Inflammatory macrophage (primary cell): ENCODE data around the gene PPP6R3.
"Not testable (repeated sequence)": the region's sequence is repeated elsewhere in the genome, so short reads cannot be mapped to it uniquely, and the experiment has no call there.

Experiments used
- DNase-seq, 2 donors: peaks; one replicate each; pipeline ENCODE4 v3.0.0-alpha.2; 2020 to 2022

Gene PPP6R3

GRCh38 chr11:68528630-68529029, 68.1 kb downstream of the PPP6R3 start:
- peak in 1 of 2 donors; percentile 16 for DNase-seq

DNA sequence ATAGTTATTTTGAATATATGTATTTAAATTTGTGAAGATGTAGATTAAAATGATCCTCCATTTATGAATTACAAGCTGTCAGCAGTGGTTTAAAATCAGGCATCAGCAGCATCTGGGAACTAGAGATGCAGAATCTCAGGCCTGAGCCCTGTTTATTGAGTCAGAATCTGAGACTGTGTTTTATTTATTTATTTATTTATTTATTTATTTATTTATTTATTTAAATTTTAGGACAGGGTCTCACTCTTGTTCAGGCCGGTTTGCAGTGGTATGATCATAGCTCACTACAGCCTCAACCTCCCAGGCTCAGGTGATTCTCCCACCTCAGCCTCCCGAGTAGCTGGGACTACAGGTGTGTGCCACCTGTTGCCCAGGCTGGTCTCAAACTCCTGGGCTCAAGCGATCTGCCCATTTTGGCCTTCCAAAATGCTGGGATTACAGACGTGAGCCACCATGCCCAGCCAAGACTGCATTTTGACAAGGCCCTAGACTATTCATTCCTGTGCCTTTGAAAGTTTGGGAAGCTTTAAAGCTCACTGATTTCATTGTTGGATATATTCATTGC, 70.7 kb downstream of the PPP6R3 start:
- no peak for DNase-seq

DNA sequence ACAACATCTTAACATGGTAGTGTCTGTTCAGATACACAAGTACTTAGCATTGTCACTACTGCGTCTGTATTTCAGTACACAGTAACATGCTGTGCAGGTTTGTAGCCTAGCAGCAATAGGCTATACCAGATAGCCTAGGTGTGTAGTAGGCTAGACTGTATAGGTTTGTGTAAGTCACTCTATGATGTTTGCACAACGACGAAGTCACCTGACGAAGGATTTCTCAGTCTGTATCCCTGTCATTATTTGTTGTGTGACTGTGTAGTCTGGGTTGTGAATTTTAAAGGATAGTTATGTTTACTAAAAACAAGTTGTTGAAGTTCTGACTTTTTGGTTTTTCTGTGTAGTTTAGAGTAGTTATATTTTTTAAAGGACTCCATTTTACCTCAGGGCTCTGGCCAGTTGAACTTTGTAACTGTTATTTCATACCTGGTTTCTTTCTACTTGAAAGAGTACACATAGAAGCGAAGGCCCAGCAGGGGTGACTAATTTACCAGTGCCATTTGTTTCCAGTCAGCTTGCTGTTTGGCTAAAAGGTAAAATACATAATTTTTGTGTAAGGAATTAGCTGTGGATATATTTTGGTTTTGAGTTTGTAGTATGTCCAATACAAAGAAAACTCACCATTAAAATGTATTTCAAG, 72.3 kb downstream of the PPP6R3 start:
- no peak for DNase-seq

- no peak for DNase-seq
Measured at GRCh38 chr11:68533945-68534344, 73.4 kb downstream of the PPP6R3 start.

DNA sequence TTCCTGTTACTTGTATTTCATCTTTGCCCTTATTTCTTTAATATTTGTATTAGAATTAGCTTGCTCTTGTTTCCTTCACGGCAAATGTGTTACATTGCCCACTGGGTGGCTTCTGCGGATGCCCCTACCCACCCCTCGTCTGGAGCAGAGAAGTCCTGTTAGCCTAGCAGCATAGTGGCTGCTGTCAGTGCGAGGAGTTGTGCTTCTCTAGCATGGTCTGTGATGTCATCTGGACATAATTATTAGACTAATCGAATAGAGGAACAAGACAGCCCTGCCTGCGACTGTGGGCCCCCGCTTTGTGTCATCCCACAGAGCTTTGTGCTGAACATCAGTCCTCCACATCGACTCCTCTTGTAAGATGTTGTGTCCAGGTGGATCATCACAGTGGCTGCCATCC, 74.5 kb downstream of the PPP6R3 start:
- DNase-seq: no peak

- DNase-seq: no peak
Measured at GRCh38 chr11:68536706-68537105, 76.2 kb downstream of the PPP6R3 start.

- no peak for DNase-seq
Measured at GRCh38 chr11:68538025-68538424, 77.5 kb downstream of the PPP6R3 start.

GRCh38 chr11:68539395-68539794, 78.8 kb downstream of the PPP6R3 start:
- no peak for DNase-seq

DNA sequence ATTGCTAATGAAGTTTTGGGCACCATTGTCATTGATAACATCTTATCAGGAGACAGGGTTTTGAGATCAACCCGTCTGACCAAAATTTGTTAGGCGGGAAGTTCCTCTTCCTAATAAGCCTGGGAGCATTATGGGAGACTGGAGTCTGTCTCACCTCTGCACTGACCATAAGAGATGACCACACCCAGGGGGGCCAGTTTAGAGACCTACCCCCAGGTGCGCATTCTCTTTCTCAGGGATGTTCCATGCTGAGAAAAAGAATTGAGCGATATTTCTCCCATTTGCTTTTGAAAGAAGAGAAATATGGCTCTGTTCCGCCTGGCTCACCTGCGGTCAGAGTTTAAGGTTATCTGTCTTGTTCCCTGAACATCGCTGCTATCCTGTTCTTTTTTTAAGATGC, 80.0 kb downstream of the PPP6R3 start:
- DNase-seq: not testable (repeated sequence)

- DNase-seq: peak; percentile 43 to 62
Measured at GRCh38 chr11:68541116-68541515, 80.6 kb downstream of the PPP6R3 start.

DNA sequence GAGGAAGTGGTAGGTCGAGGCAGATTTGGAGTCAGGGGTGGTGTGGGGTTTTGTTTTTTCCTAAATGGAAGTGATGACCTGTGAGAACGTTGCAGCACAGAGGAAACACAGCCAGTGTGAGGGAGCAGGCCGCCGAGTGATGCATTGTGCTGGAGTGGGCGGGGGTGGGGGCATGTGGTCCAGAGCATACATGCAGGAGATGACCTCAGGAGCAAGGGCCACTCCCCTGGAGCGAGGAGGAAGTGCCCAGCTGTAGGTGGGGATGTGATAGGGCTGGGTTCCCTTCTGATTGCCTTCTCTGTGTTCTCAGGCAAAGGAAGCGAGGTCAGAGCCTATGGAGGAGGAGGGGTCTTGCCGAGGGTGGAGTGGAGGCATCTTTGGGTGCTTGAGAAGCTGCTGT, 81.4 kb downstream of the PPP6R3 start:
- DNase-seq: peak; percentile 76 to 94

DNA sequence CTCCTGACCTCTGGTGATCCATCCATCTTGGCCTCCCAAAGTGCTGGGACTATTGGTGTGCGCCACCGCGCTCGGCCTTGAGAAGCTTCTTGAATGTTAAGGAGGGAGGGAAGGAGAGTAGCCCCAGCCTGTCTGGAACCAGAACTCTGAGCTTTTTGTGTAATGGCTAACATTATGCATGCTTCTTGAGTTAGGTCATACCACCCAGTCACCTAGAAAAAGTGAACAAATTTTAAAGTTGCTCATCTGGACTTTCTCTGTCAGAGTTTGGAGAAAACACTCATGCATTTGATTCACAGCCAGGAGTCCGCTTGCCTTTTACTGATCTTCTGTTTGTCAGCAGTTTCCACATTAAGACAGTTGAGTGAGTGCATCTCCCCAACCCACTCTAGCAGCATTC, 82.1 kb downstream of the PPP6R3 start:
- peak; percentile 14 to 38 for DNase-seq

- no peak for DNase-seq
Measured at GRCh38 chr11:68543594-68543993, 83.0 kb downstream of the PPP6R3 start.

- no peak for DNase-seq
Measured at GRCh38 chr11:68545347-68545746, 84.8 kb downstream of the PPP6R3 start.

- DNase-seq: no peak
Measured at GRCh38 chr11:68545796-68546195, 85.2 kb downstream of the PPP6R3 start.

- DNase-seq: peak; percentile 80 to 87
Measured at GRCh38 chr11:68546555-68546954, 86.0 kb downstream of the PPP6R3 start.

DNA sequence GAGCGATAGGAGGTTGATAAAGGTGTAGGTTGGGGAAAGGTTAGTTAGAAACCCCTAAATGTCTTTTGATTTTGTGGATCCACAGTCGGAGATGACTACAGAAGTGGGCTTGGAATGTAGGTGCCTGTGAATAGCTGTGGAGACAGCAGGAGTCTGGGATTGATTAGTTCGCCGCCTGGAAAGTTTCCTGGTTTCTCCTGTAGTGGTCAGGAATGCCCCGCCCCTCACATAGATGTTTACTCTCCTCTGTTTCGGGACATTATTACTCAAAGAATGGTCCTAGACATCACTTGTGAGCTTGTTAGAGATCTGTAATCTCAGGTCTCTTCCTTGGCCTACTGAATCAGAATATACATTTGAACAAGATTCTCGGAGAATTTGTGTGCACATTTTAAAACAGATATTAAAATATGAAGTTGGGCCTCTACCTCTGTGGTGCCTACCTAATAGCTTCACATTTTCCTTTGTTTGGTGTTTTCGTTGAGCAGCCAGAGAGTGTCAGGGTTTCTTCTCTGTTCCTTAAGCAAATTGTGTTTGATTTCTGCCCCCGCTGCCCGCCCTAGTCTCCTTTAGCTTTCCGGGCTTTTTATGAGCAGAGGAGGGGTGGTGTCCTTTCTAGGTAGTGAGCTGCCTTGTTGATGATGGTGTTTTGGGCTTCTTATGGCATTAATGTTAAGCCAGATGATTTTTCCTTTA, 89.4 kb downstream of the PPP6R3 start:
- no peak for DNase-seq

- peak; percentile 84 to 89 for DNase-seq
Measured at GRCh38 chr11:68550485-68550817, 89.9 kb downstream of the PPP6R3 start.

DNA sequence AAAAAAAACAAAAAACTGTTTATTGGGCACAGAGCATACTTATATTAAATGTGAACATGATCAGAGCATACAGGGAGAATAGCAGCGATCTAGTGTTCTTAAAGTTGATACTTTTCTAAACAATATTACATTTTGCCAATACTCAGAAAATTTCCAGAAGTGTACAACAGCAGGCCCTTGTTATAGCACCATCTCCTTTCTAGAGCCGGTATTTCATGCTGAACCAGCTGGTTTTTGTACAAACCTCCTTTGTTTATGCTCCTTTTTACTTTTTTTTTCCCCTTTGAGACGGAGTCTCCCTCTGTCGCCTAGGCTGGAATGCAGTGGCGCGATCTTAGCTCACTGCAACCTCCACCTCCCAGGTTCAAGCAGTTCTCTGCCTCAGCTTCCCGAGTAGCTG, 90.7 kb downstream of the PPP6R3 start:
- no peak for DNase-seq

DNA sequence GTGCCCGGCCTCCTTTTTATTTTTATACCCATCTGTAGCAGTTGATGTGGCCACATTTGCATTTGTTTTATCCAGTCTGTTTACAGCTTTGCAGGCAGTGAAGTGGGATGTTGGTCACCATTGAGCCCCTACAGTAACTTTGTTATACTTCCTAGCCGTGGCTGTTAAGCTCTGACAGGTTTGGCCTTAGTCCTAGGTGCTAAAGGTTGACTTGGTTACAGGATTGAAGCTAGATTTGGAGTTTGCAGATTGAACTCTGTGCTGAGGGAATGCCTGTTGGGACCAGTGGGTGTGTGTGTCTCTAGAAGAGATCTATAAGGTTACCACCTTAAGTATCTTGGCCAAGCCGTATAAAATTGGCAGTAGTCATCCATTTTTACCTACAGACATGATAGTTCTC, 91.2 kb downstream of the PPP6R3 start:
- no peak for DNase-seq

DNA sequence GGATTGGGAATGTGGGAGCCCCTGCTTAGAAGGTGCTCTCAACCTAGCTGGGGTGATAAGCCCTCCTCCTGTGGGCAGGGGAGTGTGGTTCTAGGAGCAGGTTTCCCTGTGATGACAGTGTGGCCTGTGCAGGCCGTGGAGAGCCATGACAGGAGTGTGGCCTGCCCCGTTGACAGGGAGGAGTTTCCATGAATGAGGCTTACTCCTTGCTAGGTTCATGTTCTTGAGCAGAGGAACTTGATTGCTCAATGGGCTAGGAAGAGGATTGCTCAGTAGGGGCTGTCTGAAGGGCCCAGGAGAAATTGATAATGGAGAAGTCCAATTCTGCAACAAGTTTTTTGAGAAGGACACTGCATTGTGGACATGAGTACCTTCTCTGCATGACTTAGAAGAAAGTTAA, 92.0 kb downstream of the PPP6R3 start:
- peak; percentile 90 to 91 for DNase-seq

DNA sequence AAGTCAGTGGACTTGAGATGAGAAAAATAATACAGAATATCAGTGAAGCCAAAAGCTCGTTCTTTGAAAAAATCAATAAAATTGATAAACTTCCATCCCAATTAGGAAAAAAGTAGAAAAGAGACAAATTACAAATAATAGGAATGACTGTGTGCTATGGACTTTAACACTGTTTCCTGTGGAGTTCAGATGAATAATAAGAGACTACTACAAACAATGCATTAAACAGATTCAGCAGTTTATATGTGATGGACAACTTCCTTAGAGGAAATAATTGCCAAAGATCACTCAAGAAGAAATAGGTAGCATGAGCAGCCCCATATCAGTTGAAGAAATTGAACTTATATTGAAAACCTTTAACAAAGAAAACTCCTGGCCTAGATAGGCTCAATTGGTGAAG, 99.7 kb downstream of the PPP6R3 start:
- no peak for DNase-seq

GRCh38 chr11:68563454-68563853, 102.9 kb downstream of the PPP6R3 start:
- DNase-seq: no peak

GRCh38 chr11:68564261-68564660, 103.7 kb downstream of the PPP6R3 start:
- DNase-seq: no peak
